C4-2B (cell line): ENCODE data around the gene KIAA1755.
"Not testable (repeated sequence)": the region's sequence is repeated elsewhere in the genome, so short reads cannot be mapped to it uniquely, and the experiment has no call there.

Experiments used
- ZFX ChIP-seq: fragments of 450-650 bp; IDR thresholded peaks from 2 replicates; pipeline ENCODE4 v1.6.1; 2017
- TF ChIP-seq, protein P1 (sequence below): fragments of 450-650 bp; conservative IDR thresholded peaks from 2 replicates; pipeline ENCODE4 v1.5.1; 2017; ENCODE audit warnings: mild to moderate bottlenecking

DNA sequence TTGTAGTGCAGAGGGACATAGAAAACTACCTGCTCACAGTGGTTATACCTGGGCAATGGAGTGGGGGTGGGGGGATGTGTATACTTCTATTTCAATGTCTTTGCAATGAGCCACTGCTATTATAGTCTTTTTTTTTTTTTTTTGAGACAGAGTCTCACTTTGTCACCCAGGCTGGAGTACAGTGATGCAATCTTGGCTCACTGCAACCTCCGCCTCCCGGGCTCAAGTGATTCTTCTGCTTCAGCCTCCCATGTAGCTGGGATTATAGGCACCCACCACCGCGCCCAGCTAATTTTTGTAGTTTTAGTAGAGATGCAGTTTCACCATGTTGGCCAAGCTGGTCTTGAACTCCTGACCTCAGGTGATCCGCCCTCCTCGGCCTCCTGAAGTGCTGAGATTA, 9.1 kb downstream of the KIAA1755 start:
- TF ChIP-seq, protein P1, sequence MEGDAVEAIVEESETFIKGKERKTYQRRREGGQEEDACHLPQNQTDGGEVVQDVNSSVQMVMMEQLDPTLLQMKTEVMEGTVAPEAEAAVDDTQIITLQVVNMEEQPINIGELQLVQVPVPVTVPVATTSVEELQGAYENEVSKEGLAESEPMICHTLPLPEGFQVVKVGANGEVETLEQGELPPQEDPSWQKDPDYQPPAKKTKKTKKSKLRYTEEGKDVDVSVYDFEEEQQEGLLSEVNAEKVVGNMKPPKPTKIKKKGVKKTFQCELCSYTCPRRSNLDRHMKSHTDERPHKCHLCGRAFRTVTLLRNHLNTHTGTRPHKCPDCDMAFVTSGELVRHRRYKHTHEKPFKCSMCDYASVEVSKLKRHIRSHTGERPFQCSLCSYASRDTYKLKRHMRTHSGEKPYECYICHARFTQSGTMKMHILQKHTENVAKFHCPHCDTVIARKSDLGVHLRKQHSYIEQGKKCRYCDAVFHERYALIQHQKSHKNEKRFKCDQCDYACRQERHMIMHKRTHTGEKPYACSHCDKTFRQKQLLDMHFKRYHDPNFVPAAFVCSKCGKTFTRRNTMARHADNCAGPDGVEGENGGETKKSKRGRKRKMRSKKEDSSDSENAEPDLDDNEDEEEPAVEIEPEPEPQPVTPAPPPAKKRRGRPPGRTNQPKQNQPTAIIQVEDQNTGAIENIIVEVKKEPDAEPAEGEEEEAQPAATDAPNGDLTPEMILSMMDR: not testable (repeated sequence)
- not testable (repeated sequence) for TF ChIP-seq ZFX
